ENCODE data around the gene TUSC2. TPM values are rescaled to one million over a fixed set of nuclear protein-coding genes. Genes with fewer than 3 reads are reported as not detected.

Gene TUSC2
- total and polyA plus RNA-seq, 9 of the 15 experiments (the other 6 are each of a cell fraction or from before 2014, with no cell fraction given): 2.8 to 67.5 (median 25.8) TPM

DNA sequence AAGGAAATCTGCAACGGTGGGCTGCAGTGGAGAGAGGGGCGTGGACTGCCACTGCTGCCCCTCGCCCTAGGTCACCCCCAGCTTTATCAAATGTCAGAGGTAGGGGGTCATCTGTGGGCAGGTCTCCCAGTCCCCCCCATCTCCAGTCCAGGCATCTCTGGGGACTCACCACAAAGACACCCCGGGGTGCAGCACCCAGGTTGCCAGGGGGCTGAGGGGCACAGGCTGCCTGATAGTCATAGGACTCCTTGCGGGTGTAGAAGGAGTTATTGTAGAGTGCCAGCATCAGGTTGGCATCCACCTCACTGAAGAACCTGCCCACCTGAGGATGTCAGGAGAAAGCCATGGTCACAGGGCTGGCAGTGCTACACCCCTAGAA is 37.8 kb upstream of the TUSC2 start:
- BruUV-seq (replicated peaks): no TSS peak
- TF ChIP-seq ZFP1 (CRISPR knock-in tag; IDR thresholded peaks at IDR 0.05) (no peak), RAD21 (CRISPR knock-in tag; conservative IDR thresholded peaks at IDR 0.05 in 1 of 2, IDR thresholded peaks at IDR 0.05 in 1 of 2) (no peak), HNRNPLL (IDR thresholded peaks at IDR 0.05; ENCODE audit: low read depth, low read length, poor library complexity, severe bottlenecking) (no peak), KLF10 (CRISPR knock-in tag; IDR thresholded peaks at IDR 0.05) (no peak), HDAC2 (IDR thresholded peaks at IDR 0.05) (no peak), ZBTB43 (CRISPR knock-in tag; IDR thresholded peaks at IDR 0.05) (no peak), ZNF589 (CRISPR knock-in tag; IDR thresholded peaks at IDR 0.05; ENCODE audit: low read depth) (no peak), RBM15 (IDR thresholded peaks at IDR 0.05; ENCODE audit: insufficient read depth, low read length) (no peak), PCBP1 (IDR thresholded peaks at IDR 0.05; ENCODE audit: low read depth, low read length, poor library complexity, severe bottlenecking) (no peak), BHLHE40 (IDR thresholded peaks at IDR 0.05; ENCODE audit: low read length) (no peak), RNF2 (IDR thresholded peaks at IDR 0.05) (no peak), SNIP1 (IDR thresholded peaks at IDR 0.05; ENCODE audit: low read depth) (no peak), HNRNPL (IDR thresholded peaks at IDR 0.05; ENCODE audit: low read depth, low read length) (no peak), BCOR (IDR thresholded peaks at IDR 0.05) (no peak), ATF2 (CRISPR knock-in tag; IDR thresholded peaks at IDR 0.05) (no peak), HMGN3 (IDR thresholded peaks at IDR 0.05; ENCODE audit: borderline replicate concordance, extremely low read depth, insufficient read length, low read depth, low read length) (no peak), MEF2A (IDR thresholded peaks at IDR 0.05; ENCODE audit: control insufficient read depth, low read depth, low read length) (no peak), PHB2 (IDR thresholded peaks at IDR 0.05; ENCODE audit: low read depth) (no peak), NFE2L1 (tag; IDR thresholded peaks at IDR 0.05; ENCODE audit: borderline replicate concordance, low read depth) (no peak)
- TF ChIP-seq, protein P1, sequence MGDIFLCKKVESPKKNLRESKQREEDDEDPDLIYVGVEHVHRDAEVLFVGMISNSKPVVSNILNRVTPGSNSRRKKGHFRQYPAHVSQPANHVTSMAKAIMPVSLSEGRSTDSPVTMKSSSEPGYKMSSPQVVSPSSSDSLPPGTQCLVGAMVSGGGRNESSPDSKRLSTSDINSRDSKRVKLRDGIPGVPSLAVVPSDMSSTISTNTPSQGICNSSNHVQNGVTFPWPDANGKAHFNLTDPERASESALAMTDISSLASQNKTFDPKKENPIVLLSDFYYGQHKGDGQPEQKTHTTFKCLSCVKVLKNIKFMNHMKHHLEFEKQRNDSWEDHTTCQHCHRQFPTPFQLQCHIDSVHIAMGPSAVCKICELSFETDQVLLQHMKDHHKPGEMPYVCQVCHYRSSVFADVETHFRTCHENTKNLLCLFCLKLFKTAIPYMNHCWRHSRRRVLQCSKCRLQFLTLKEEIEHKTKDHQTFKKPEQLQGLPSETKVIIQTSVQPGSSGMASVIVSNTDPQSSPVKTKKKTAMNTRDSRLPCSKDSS (IDR thresholded peaks at IDR 0.05; ENCODE audit: low read depth, partially characterized antibody): no peak
- Histone ChIP-seq H2AFZ (ENCODE audit: low read depth, low read length) (0 out of 2 replicates have a peak overlapping the region, but pooled peaks have one; percentile 91), H3K27ac (ENCODE audit: extremely low read depth, low read depth, low read length) (no peak overlapping the region), H3K4me3 (0 out of 2 replicates have a peak overlapping the region, but pooled peaks have one; percentile 39), H3K9ac (ENCODE audit: insufficient read depth in 1 of 2, low read depth in 2 of 2, low read length in 2 of 2) (peak overlapping the region in 1 of 2 experiments; percentile 22; a peak in 1 of 4 replicates), H3K27me3 (ENCODE audit: control insufficient read depth in 2 of 2, insufficient read depth in 2 of 2, low read length in 2 of 2) (no peaks in the 10 kb centered on the region), H3K4me1 (replicated peaks in 1 of 2; ENCODE audit: control insufficient read depth in 2 of 2, insufficient read depth in 2 of 2, low read length in 2 of 2) (peaks cover 6 to 36% of the 10 kb centered on the region in 2 experiments; a peak in 4 of 5 replicates), H3K9me1 (ENCODE audit: control insufficient read depth, insufficient read depth, low read length) (no peaks in the 10 kb centered on the region), H4K20me1 (replicated peaks; ENCODE audit: control insufficient read depth, insufficient read depth, low read length) (no peaks in the 10 kb centered on the region), H3K79me2 (ENCODE audit: control insufficient read depth, insufficient read depth, low read length) (no peaks in the 10 kb centered on the region), H3K9me3 (replicated peaks; ENCODE audit: control insufficient read depth, insufficient read depth, low read depth, low read length) (no peaks in the 10 kb centered on the region), H3K4me2 (ENCODE audit: insufficient read depth, low read length) (peak overlapping the region; percentile 69), H3K36me3 (ENCODE audit: control insufficient read depth, insufficient read depth, low read length) (no peaks in the 10 kb centered on the region)
- no peak for FAIRE-seq
- ChIA-PET POLR2A (interaction anchor here (0.6 kb wide), 1 partner anchor 40 kb away, joined by 3 read pairs; no protein-coding TSS in a partner anchor), CTCF (ENCODE audit: low intra/inter-chr PET ratio) (no interaction called here)
- intact Hi-C loops (cut with micrococcal nuclease): no loop called here
- WGBS (ENCODE audit: insufficient coverage, low coverage, missing lambda C conversion rate): 32% methylated on average over 4 of the region's 5 CpGs
- no peak for ATAC-seq
- no peak for DNase-seq (ENCODE audit: extremely low read depth in 1 of 4, low spot score in 3 of 4)
- in situ Hi-C loops (cut with MboI): no loop called here
